Retina (tissue), 1 donor: ENCODE measurements around the gene TSNAX.

Experiments
- DNase-seq: peaks from one replicate; pipeline ENCODE4 v3.0.0-alpha.2; 2016

Gene TSNAX

DNA sequence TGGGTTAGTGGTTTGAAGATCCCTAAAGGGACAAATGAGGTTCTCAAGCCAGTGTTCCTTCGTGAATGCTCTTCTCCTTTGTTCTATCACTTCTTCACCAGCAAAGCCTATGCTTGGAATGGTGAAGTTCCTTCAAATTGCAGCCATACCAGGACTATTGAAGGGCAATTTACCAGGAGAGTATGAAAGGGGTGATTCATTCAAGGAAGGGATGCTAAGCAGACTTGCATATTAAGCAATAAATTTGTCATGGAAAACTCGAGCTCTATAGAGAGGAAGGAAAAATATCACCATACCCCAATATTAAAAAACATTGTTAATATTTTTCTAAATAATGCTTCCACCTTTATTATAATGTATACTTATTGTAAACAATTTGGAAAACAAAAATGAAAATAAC, 9.3 kb upstream of the TSNAX start:
- DNase-seq: no peak

DNA sequence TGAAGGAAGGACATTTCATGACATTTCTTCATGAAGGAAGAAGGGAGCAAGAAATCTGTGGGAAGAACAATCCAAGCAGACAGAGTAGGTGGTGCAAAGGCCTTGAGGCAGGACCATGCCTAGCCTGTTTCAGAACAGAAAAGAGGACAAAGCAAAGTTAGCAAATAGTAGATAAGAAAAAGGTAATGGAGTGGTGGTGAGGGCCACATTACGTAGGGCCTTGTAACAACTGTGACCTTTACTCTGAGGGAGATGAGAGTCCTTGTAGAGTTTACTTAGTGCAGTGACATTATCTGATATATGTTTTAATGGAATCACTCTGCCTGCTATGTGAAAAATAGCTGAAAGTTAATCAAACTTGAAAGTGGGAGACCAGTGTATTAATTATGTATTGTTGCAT, 6.4 kb upstream of the TSNAX start:
- no peak for DNase-seq

DNA sequence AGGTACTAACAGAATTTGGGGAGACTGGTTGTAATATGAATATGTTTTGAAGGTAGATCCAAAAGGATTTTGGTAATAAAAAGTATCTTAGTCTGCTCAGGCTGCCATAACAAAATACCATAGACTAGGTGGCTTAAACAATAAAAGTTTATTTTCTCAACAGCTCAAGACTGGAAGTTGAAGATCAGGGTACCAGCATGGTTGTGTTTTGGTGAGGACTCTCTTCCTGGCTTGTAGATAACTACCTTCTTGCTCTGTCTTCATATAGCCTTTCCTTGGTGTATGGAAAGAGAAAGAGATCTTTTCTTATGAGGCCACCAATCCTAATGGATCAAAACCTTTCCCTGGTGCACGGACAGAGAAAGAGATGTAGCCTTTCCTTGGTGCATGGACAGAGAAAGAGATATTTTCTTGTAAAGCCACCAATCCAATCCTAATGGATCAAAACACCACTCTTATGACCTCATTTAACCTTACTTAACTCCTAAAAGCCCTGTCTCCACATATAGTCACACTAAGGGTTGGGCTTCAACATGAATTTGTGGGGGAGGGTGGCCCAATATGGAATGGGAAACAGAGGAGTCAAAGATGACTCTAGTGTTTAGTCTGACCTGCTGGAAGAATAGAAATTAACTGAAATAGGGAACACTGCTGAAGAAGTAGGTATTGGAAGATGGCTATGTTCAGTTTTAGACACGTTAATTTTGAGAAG, 5.4 kb upstream of the TSNAX start:
- no peak for DNase-seq

DNA sequence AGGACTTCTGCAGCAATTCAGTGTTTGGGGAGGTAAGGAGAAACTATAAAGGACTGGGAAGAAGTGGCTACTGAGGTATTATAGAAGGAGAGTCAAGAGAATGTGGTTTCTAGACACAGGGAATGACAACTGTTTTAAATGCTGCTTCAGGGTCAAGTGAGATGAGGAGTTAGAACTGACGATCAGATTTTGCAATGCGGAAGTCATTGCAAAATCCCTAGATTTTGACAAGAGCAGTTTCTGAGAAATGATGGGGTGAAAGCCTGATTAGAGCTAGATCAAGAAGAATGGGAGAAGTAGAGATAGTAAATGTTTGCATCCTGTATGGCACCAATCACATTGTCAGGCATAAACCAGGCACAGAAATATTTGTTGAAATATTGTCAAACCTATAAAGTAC, 4.7 kb upstream of the TSNAX start:
- no peak for DNase-seq

DNA sequence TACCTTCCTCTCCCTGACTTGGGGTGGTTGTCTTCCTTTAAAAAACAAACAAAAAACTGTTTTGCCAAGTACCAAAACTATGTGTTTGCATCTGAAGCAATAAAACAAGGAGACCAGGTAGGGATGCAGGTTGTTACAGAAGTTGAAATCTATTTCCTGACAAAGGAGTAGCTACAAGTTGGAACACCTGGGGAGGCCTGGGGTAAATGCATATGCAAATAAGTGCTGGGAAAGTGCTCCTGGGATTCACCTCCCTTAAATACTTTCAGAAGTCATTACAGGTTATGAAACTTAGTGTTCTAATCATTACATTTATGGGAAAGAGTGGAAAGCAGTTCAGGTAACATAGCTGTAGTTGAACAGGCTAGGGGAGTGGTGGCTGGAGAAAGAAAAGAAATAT, 1.9 kb upstream of the TSNAX start:
- no peak for DNase-seq

DNA sequence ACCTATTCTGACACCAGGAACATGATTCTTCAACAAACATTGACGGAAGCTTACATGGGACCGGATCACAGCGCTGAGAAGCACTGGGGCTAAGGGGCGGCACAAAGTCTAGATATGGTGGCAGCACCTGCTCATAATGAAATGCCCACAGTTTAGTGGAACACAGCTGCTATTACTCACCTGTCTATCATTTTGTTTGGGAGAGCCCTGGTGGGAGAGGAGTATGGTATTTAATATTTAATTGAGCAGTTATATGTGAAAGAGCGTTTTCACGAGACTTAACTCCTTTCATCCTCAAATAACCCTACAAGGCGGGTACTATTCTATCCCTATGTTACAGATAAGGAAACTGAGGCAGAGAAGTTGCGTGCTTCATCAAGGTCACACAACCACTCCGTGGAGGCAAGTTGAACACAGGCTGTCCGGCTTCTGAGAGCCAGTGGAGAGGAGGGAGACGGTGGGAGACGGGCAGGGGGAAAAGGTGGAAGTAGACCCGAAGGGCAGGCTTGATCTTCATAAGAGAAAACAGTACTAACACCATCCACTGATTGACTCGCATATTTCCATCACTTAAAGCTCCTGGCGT, 790 bp upstream of the TSNAX start:
- DNase-seq: no peak

DNA sequence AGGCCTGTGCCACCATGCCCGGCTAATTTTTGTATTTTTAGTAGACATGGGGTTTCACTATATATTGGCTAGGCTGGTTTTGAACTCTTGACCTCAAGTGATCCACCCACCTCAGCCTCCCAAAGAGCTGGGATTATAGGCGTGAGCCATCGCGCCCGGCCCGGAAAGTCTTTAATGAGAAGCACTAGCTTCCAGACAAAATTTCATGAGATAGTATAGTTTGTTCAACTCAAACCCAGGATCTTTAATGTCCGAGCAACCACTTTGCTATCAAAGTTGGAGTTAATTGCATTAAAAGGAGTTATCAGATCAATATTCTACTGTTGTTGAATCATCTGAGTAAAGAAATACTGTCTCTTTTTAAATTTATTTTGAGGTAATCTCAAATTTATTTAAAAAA, 4.8 kb downstream of the TSNAX start:
- no peak for DNase-seq

DNA sequence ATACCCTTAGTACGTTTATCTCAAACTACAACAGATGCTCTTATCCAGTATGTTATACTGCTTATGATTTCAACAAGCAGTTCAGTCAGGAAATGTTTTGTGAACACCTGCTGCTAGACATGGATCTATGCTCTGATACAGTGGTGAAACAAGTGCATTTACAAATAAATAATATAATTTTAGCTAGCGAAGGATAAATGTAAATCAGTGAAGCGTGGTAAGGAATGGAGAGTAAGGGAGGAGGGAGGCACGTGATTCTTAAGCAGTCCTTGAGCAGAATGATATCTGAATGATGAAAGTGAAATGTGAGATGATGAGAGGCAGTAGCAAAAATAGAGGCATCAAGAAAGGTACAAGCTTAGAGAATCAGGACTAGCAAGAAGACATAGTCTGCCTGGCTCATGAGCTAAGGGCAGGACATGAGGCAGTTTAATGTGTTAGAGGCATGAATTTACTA, 6.3 kb downstream of the TSNAX start:
- DNase-seq: no peak

DNA sequence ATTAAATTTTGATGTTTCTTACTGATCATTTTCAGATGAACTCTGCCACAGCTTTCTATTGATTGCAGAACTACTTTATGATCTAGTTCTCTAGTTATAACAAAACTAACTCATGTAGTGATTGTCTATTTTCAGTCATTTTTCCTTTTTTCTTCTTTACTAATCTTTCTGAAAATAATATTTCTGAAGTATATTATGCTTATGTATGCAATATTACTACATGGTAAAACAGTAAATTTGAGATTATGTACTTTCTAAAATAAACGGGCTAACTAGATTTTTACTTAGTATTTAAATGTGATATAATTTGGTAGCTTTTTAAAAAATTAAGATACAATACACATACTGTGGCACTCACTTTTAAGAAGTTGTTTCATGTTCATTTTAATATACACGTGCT, 7.6 kb downstream of the TSNAX start:
- no peak for DNase-seq

DNA sequence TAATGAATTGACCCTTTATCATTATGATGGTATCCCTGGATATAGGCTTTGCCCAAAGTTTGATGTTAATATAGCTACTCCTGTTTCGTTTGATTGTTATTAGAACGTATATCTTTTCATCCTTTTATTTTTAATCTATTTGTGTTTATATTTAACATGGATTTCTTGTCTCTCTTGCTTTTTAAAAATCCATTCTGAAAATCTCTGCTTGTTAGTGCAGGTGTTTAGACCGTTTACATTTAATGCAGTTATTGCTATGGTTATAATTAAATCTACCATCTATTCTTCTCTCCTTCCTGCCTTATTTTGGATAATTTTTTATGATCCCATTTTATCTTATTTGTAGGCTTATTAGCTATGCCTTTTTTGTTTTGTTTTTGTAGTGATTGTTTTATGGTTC, 12.4 kb downstream of the TSNAX start:
- DNase-seq: no peak

DNA sequence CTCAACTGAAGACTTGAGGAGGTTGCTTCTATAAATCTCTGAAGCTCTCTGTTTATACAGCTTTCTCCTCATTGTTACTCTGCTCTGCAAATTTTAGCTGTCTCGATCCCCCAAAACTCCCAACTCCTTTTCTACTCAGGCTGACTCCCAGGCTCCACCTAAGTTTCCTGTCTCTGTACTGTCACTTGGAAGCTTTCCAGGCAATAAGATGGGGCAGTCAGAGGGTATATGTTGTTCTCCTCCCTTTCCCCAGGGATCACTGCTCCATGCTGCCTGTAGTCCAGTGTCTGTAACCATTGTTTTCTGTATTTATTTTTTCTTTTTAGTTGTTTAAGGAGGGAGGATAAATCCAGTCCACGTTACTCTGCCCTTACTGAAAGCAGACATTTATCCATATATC, 13.4 kb downstream of the TSNAX start:
- no peak for DNase-seq

DNA sequence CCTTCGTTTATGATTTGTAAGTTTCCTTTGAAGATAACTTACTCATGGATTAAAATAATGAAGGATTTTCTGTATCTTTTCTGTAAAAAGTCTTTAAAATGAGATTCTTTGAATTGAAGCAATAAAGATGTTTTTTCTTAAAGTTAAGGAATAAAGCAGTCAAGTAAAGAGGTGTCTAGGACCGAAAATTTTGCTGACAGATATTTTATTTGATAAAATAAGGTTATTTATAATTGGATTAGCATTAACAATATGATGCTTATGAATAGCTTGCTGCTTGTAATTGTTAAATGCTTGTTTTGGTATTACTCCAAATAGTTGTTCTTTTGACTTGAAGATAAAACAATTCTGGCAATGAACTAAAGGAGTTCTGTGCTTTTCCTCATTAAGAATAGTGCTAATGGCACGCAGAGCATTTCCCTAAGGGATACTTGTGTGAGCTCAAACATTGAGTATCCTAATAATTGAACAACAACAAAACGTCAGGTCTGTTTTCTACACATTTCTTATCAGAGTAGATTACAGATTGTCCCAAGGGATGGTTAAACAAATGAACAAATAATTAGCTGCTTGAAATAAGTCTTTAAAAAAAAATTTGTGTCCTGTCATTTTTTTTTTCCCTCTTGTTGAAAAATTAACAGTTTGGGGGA, 16.6 kb downstream of the TSNAX start:
- no peak for DNase-seq

DNA sequence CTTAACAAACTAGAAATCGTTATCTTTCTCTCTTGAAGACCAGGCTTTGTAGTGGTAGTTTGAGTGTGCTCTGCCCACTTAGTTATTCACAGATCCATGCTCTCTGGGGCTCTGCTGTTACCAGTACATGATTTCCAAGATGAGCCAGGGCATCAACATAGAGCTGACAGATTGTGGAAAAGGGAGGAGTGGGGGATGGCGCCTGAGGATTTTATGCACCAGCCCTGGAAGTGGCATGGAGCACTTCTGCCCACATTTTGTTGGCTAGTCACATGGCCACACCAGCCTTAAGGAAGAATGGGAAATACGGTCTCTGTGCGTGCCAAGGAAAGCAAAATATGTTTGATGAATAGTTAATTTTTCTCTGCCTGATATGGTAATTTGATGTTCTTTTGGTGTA, 18.2 kb downstream of the TSNAX start:
- no peak for DNase-seq

DNA sequence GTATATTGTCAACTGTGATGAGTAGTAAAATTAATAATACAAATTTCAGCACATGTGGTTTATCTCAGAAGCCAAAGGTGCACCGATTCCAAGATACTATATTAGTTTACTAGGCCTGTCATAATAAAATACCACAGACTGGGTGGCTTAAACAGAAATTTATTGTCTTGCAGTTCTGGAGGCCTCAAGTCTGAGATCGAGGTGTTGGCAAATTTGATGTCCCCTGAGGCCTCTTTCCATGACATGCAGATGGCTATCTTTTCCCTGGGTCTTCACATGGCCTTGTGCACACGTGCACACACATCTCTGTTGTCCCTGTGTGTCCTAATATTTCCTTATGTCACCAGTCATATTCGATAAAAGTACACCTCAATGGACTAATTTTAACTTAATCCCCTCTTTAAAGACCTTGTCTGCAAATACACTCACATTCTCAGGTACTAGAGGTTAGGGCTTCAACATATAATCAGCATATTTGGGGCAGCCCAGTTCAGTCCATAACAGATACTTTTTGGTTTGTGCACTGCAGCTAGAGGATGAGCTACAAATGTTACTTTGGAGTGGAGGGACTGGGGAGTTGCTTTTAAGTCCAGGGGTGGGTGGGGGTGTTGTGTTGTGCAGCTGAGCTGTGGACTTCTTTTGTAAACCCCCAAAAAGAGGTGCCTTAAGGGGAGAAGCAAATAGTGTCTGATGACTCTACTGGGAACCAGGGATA, 21.4 kb downstream of the TSNAX start:
- DNase-seq: no peak

DNA sequence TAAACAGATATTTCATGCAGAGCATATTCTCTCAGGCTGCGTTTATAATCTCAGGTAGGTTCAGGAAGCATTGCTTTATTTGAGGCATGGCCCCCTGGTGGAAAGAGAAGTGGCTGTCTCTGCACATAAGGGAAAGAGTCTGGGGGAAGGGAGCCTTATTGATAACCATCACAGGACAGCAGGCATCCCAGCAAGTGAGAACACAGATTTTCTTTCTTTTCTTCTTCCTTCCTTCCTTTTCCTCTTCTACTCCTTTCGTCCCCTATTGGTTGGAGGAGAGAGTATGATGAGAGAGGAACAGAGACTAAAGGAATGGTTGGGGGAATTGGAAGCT, 21.9 kb downstream of the TSNAX start:
- DNase-seq: no peak

DNA sequence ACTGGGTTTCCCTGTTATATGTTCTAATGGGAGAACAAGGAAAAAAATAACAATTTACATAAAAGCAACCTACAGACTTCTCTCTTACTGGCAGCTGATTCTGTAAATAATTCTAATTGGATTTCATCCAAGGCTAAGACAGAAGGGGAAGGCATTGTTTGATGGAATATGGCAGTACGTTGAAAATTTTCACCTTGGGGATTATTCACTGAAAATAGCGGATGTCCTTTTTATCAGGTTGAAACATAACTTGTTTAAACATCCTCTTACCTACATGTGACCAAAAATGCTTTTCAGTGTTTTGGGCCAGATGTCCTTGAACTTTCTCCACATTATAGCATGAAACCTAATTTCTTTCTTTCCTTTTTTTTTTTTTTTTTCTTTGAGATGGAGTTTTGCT, 24.9 kb downstream of the TSNAX start:
- DNase-seq: no peak

DNA sequence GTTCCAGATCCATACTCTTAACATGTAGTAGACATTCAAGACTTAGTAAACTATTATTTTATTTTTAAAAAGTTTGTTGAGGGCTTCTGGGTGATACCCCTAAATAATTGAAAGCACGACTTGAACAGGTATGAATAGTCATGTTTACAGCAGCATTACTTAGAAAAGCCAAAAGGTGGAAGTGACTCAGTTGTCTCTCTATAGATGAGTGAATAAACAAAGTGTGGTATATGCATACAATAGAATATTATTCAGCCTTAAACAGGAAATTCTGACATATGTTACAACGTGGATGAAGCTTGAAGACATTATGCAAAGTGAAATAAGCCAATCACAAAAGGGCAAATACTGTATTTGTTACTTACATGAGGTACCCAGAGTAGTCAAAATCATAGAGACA, 26.5 kb downstream of the TSNAX start:
- DNase-seq: no peak

DNA sequence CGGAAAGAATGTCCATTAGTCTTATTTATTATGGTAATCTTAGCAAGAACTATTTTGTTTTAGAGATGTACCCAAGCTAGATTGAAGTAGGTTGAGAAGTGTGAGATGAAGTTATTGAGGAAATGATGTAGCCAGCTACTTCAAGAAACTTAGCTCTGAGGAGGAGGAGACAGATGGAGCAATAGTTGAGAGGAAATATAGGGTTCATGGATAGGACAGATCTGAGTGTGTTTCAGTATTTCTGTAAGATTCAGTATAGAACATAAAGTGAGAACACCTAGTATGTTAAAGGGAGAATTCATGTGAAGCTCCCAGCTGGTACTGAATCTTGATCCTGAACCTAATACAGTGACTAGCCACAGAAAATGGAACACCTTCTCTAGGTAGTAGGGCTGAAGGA, 28.9 kb downstream of the TSNAX start:
- no peak for DNase-seq

DNA sequence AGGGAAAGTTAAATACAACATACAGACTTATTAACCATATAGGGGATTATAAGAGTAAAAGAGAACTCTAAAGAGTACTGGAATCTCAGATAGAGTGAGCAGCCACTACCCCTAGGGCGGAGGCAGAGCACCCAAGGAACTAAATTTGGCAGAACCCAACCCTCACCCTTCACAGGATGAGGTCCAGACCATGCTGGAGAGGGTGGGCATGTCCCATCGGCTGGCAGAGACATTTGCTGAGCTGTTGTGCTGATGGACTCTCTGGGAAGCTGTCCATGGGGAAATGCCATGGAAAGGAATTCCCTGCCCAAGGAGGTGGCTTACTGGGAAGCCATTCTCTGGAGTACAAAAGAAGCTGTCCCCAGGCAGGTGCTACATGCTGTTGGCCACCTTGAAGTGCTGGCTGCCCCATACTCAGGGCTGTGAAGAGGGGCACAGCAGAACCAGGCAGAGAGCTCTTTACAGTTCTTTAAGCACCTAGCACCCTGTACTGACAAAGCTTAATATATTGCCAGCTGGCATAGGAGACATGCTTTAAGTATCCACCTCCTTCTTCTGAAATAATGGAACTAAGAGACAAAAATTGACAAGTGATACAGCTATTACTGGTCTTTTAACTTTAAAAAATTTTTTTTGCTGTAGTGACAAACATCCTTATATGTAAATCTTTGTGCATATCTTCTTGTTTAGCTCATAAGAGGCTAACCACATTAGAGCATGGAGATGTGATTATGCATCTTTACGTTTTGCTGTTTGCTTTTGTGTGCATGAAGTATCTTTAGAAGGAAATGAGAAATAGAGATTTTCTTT, 29.6 kb downstream of the TSNAX start:
- no peak for DNase-seq

DNA sequence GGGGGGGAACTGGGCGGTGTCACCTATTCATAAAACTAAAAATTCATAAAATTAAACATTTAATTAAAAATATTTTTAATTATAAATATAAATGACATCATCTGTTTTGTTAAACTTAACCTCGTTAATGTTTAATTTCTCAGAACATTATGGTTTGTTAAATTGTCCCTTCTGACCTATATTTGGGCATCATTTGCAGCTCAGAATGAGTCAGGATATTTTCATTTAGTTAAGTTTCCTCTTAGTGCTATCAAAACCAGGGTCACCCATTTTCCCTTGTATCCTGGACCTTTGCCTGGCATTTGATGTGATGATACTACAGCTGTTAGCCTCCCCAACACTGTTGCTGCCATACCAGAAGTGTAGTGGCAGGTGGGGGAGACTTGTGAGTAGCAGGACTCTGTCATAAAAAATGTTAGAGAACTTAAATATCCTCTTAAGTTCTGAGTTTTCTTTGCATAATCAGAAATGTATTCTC, 30.3 kb downstream of the TSNAX start:
- no peak for DNase-seq

DNA sequence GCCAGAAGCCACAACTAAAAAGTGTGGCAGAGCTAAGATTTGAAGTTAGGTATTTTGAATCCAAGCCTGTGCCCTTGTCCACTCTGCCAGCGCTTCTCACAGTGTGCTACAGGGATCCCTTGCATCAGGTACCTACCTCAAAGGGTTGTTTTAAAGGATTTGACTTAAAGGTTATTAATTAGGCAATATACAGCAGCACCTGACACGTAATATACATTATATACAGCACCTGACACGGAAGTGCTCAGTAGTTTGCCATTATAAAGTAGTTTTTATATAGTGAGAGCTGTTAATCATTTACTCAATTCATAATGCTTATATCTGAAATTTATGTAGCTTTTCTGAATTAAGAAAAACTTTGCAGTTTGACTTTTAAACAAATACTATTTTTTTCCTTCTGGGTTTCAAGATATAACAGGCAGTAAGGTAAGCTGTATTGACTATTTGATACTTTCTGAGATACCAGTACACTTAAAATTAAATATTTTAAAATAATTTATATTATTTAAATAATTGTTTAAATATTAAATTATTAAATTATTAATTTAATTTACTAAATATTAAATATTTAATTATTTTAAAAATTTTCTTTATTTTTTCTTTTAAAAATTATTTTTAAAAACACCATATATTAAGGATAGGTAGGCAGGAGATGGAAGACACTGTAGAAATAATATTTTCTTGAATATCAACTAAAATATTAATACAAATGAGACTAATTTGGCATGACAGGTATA, 33.3 kb downstream of the TSNAX start:
- no peak for DNase-seq

DNA sequence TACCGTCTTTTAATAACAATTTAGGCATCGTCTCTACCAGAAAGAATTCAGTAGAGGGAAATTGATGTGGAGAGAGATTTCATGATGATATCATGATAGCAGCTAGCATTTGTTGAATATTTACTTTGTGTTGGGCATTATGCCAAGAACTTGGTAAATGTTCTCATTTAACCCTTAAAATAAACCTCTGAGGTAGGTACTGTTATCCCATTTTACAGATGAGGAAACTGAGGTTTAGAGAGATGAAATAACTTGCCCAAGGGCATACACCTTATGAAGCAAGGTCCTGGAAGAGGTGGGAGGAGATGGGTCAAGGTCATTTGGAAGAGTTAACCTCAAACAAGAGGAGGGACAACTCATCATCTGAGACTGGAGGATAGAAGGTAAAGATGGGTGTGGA, 34.8 kb downstream of the TSNAX start:
- DNase-seq: no peak
